ENCODE results near the gene ERP27.

ERP27 gene

GRCh38 chr12:14884458-14884878 lies 53.9 kb downstream of the ERP27 start:
- no peak for TF ChIP-seq CTCF (IDR thresholded peaks at IDR 0.05; ENCODE audit: insufficient read depth, low read length, poor library complexity, severe bottlenecking)
- DNase-seq (ENCODE audit: extremely low read depth, insufficient read length) = peak; percentile 46
- Histone ChIP-seq H3K4me3 (replicated peaks; ENCODE audit: low read depth, low read length) (no peak overlapping the region; the same call in 1 of the 2 replicates), H3K36me3 (ENCODE audit: control insufficient read depth, insufficient read depth, low read length) (no peaks in the 10 kb centered on the region), H3K27me3 (replicated peaks; ENCODE audit: control insufficient read depth, insufficient read depth, low read length) (no peaks in the 10 kb centered on the region; the same call in 1 of the 2 replicates)

GRCh38 chr12:14883686-14884085 lies 54.7 kb downstream of the ERP27 start:
- Histone ChIP-seq H3K4me3 (replicated peaks; ENCODE audit: low read depth, low read length) (no peak overlapping the region), H3K36me3 (ENCODE audit: control insufficient read depth, insufficient read depth, low read length) (no peaks in the 10 kb centered on the region), H3K27me3 (replicated peaks; ENCODE audit: control insufficient read depth, insufficient read depth, low read length) (no peaks in the 10 kb centered on the region; the same call in 1 of the 2 replicates)
- no peak for DNase-seq (ENCODE audit: extremely low read depth, insufficient read length)
- no peak for TF ChIP-seq CTCF (IDR thresholded peaks at IDR 0.05; ENCODE audit: insufficient read depth, low read length, poor library complexity, severe bottlenecking)

GRCh38 chr12:14880890-14881453 lies 57.4 kb downstream of the ERP27 start:
- no peak for TF ChIP-seq CTCF (IDR thresholded peaks at IDR 0.05; ENCODE audit: insufficient read depth, low read length, poor library complexity, severe bottlenecking)
- H3K27me3 ChIP-seq (replicated peaks; ENCODE audit: control insufficient read depth, insufficient read depth, low read length) = no peaks in the 10 kb centered on the region; the same call in 1 of the 2 replicates
- no peaks in the 10 kb centered on the region for H3K36me3 ChIP-seq (ENCODE audit: control insufficient read depth, insufficient read depth, low read length)
- H3K4me3 ChIP-seq (replicated peaks; ENCODE audit: low read depth, low read length) = no peak overlapping the region
- no peak for DNase-seq (ENCODE audit: extremely low read depth, insufficient read length)

- no peak for DNase-seq (ENCODE audit: extremely low read depth, insufficient read length)
- Histone ChIP-seq H3K4me3 (replicated peaks; ENCODE audit: low read depth, low read length) (no peak overlapping the region), H3K27me3 (replicated peaks; ENCODE audit: control insufficient read depth, insufficient read depth, low read length) (no peaks in the 10 kb centered on the region), H3K36me3 (ENCODE audit: control insufficient read depth, insufficient read depth, low read length) (no peaks in the 10 kb centered on the region)
- no peak for TF ChIP-seq CTCF (IDR thresholded peaks at IDR 0.05; ENCODE audit: insufficient read depth, low read length, poor library complexity, severe bottlenecking)
Observed at GRCh38 chr12:14879222-14879933, 59.0 kb downstream of the ERP27 start.

GRCh38 chr12:14878488-14878887 lies 59.8 kb downstream of the ERP27 start:
- TF ChIP-seq CTCF (IDR thresholded peaks at IDR 0.05; ENCODE audit: insufficient read depth, low read length, poor library complexity, severe bottlenecking) = no peak

More at GRCh38 chr12:14878488-14878887, 59.8 kb downstream of the ERP27 start:
- DNase-seq (ENCODE audit: extremely low read depth, insufficient read length) = no peak
- H3K27me3 ChIP-seq (replicated peaks; ENCODE audit: control insufficient read depth, insufficient read depth, low read length) = no peaks in the 10 kb centered on the region
- no peak overlapping the region for H3K4me3 ChIP-seq (replicated peaks; ENCODE audit: low read depth, low read length)
- no peaks in the 10 kb centered on the region for H3K36me3 ChIP-seq (ENCODE audit: control insufficient read depth, insufficient read depth, low read length)
